ENCODE data around the gene TNRC6C. TPM values are rescaled to one million over a fixed set of nuclear protein-coding genes. Genes with fewer than 3 reads are reported as not detected.

The TNRC6C gene
- total RNA-seq, 1 experiment from 2014 or later: 7.5 TPM

DNA sequence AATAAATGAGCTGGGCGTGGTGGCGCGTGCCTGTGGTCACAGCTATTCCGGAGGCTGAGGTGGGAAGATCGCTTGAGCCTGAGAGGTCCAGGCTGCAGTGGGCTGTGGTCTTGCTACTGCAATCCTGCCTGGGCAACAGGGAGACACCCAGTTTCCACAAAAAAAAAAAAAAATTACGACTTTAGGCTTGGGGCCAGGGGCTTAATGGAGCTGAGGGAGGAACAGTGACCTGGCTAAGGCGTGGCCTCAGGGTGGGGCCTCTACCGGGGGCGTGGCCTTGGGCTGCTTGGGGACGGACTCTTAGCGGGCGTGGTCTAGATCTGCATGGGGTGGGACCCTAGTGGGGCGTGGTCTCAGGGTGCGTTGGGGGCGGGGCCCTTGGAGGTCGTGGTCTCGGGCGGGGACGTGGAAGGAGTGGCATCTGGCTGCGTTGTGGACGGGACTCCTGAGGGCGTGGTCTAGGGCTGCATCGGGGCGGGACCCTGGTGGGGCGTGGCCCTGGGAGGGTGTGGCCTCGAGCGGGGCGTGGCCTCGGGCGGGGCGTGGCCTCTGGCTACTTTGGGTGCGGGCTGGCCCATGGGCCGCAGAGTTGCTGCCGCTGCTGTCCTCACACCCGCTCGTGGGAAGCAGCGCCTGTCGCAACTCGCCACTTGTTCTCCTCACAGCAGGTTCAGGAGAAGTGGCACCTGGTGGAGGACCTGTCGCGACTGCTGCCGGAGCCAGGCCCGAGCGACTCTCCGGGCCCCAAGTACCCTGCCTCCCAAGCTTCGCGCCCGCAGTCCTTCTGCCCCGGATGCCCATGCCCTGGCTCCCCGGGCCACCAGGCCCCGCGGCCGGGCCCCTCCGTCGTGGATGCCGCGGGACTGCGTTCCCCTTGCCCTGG is 181.9 kb downstream of the TNRC6C start:
- DNase-seq (ENCODE audit: low read depth, low spot score): peak; percentile 100
- in situ Hi-C loops (cut with HindIII; ENCODE audit: low pct_unique_long_range_greater_than_20kb, low sequenced_read_pairs): no loop called here

DNA sequence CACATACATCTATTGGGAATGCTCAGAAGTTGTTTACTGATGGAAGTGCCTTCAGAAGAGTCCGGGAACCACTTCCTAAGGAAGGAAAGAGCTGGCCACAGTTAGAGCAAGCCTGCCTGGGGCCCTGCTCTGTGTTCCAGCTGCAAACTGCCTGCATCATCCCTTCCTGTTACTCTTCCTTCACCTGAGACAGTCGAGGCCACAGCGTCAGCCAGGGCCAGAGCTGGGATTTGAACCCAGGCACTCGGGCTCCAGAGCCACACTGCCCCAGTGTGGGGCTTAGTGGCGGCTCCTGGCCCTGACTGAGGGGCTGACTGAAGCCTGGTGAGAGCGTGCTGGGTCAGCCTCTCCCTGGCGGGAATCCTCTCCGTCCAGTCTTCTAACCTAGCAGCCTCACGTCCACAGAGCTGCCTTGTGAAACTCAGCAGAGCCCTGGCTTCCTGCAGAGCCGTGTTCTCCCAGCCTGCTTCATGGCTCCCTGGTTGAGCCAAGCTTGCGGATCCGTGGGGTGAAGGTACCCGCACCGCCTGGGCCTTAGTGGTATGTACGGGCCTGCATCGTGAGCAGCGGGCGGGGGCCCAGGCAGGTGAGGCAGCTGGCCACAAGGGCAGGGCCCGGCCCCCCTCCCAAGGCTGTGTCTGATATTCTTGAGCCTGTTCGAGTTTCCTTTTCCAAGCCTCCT is 183.1 kb downstream of the TNRC6C start:
- no peak for DNase-seq (ENCODE audit: low read depth, low spot score)
- in situ Hi-C loops (cut with HindIII; ENCODE audit: low pct_unique_long_range_greater_than_20kb, low sequenced_read_pairs): no loop called here

DNA sequence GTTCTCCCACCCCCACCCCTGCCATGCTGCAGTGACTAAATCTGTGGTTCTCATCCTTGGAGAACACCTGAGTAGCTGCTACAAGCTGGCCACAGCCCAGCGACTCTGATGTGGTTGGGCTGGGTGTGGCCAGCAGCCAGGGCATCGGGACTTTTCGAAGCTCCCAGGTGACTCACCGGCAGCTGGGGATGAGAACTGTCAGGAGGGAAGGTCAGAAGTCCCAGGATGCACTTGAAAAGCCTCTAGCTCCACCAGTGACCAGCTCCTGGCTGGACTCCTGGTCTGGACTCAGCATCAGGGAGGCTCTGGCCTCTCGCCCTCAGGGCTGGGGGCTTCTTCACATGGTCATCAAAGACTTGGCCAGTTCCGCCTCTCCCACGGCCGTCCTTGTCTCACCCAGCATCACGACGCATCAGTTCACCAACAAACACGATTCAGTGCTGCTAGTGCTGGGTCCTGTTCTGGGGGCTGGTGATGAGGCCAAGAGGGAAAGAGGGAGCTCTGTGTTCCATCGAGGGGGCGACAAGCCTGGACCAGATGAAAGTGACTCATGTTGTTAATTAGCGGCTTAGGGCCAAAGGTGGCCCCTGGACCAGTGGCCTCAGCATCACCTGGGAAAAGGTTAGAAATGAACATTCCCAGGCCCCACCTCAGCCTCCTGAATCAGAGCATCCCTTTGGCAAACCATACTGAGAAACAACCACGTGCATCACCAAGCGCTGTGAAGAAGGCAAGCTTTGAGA is 183.8 kb downstream of the TNRC6C start:
- no peak for DNase-seq (ENCODE audit: low read depth, low spot score)

DNA sequence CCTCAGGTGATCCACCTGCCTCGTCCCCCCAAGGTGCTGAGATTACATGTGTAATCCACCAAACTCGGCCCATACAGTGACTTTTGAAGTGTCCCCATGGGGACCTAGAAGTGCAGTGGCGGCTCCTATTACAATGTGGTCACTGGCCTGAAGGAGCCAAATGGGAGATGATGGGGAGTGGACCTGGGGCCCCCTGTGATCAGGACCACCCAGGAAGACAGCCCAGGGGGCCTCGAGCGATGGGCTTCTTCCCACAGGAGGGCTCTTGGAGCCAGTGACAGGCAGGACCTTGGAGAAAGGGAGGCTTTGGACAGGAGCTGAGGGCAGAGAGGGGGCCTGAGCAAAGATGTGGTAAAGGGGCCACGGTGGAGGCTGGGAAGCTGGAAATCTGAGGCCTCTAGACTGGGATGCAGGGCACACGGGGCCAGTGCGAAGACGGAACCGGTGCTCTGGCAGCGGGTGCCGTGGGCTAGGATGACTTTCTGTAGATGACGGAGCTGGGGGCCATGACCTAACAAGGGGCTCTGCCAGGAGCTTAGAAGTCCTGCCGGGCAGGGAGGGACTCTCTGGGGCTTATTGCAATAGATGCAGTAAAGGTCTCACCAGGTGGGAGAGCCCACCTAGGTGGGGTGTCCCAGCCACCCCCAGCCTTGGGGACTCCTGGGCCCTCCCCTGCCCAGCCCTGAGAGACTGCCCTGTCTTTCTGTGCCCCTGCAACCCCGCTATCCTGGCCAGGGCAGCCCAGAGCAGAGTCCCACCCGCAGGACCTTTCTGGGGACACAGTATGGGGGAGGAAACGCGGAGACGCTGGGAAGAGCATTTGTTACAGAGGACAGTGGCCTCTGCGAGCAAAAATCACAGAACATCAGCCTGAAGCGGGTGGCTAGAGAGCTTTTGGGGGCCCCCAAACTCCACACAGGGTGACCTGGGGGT is 185.0 kb downstream of the TNRC6C start:
- in situ Hi-C loops (cut with HindIII; ENCODE audit: low pct_unique_long_range_greater_than_20kb, low sequenced_read_pairs): no loop called here
- DNase-seq (ENCODE audit: low read depth, low spot score): no peak

More for the DNA sequence above, 183.8 kb downstream of the TNRC6C start:
- in situ Hi-C loops (cut with HindIII; ENCODE audit: low pct_unique_long_range_greater_than_20kb, low sequenced_read_pairs): no loop called here

DNA sequence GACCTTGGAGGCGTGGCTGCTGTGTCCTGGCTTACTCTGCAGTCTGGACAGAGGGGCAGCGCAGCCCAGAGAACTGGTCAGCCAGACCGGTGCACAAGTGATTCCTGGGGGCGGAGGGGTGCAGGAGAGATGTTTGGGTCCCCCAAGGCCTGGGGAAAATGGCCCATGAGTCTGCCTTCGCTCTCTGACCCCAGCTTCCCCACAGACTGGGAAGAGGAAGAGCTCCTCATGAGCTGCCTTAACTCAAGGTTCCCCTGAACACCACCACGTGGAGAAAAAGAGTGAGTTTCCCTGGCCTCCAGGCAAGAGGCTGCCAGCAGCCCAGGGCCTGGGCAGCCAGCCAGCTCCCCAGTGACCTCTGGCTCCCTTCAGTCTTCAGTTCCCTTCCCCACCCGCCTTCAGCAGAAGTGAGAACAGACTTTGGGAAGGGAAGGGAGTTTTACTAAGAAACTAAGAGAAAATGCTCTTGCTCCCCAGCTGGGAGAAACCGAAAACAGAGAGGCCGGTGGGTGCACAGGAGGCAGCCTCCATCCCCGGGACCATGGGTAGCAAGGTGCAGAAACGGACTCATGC is 185.7 kb downstream of the TNRC6C start:
- in situ Hi-C loops (cut with HindIII; ENCODE audit: low pct_unique_long_range_greater_than_20kb, low sequenced_read_pairs): no loop called here
- DNase-seq (ENCODE audit: low read depth, low spot score): peak; percentile 69

DNA sequence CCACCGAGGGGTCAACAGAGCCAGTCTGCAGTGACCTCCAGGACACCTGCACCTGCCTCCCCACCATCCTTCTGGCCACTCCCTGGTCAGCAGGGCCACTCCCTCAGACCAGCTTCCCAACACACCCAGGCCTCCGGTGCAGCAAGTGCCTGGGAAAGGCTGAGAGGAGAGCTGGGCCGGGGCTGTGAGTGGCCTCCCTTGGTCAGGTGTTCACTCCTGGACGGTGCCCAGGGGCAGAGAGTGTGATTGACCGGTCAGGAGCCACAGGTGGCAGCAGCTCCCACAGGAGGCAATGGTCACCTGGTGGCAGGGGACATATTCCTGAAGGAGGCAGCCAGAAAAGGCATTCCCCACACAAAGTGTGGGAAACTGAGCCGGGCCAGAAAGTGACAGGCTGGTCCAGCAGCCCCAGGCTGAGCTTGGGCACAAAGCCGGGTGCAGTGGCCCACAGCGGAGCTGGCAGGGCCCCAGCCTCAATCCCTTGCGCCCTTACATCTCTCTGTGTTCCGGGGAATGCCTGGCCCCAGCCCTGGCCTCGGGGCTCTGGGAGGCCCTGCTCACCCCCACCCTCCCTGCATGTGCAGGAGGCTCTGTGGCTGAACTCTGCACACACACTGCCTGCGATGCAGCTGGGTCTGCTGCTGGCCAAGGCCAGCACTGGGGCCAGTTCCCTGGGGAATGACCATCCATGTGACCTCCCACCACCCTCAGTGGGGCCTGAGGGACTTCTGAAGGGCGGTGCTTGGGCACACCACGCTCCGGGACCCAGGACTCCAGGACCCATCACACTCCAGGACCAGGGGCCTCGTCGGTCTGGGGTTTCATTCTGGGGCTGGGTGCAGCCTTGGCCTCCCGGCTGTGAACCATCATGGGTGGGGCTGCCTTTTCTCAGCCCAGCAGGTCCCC is 186.5 kb downstream of the TNRC6C start:
- no peak for DNase-seq (ENCODE audit: low read depth, low spot score)

DNA sequence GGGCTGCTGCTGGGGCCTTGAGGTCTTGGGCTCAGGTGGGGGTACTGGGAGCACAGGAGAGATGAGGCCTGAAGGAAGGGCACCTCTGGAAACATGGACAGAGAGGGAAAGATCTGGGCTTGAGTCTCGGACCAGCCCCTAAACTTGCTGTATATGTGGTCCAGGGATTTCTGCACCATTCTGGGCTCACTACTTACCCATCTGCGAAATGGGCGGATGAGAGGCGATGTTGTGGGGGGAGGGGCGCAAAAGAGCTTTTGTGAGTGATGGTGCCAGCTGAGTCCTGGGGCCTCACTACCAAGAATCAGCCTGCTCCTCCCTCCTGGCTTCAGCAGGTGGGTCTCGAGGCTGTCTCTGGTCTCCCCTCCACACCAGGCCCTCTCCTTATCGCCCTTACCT is 188.0 kb downstream of the TNRC6C start:
- in situ Hi-C loops (cut with HindIII; ENCODE audit: low pct_unique_long_range_greater_than_20kb, low sequenced_read_pairs): no loop called here
- DNase-seq (ENCODE audit: low read depth, low spot score): no peak

More for the DNA sequence above, 186.5 kb downstream of the TNRC6C start:
- in situ Hi-C loops (cut with HindIII; ENCODE audit: low pct_unique_long_range_greater_than_20kb, low sequenced_read_pairs): no loop called here

DNA sequence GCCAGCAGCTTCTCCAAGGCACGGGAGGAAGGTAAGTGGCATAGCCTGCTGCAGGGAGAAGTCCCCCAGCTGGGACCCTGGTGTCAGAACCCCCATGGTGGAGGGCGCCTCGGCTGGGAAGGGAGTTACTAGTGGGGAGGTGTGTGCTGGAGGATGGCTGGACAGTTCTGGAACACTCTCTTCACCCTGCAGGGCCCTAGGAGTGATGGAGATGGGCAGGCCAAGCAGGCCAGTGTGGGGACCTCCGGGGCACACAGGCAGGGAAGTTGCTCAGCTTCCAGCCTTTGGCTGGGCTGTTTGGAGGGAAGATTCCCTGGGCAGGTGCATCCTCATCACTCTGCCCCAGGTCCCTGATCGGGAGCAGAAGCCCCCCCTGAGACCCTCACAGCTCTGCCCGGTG is 188.4 kb downstream of the TNRC6C start:
- DNase-seq (ENCODE audit: low read depth, low spot score): no peak
- in situ Hi-C loops (cut with HindIII; ENCODE audit: low pct_unique_long_range_greater_than_20kb, low sequenced_read_pairs): no loop called here

DNA sequence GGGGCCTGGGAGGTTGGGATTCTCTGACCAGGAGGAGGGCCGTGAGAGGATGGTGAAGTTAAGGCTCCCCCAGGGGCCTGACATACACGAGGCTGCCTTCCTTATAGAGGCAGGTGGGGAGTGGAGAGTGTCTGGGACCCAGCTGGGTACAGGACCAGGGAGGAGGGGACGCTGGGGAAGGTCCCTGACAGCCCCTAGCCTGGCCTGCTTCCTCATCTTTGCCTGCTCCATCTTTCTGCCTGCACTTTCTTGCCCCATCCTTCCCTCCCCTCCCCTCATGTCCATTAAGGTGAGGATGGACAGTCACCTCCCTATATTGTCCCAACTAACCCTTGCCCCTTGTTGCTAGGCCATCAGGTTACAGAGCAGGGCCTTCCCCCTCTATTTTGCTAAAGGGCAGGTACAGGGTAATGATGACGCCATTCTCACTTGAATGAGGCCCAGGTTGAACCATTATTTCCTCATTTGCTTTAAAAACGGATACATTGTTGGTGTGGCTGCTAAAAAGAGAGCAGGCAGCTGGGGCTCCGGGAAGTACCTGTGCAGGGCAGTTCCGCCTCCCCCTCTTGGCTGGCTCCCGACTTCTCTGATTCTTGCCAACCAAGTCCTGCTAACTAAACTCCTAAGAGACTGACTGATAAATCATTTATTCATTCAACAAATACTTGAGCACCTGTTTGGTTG is 189.0 kb downstream of the TNRC6C start:
- in situ Hi-C loops (cut with HindIII; ENCODE audit: low pct_unique_long_range_greater_than_20kb, low sequenced_read_pairs): no loop called here
- DNase-seq (ENCODE audit: low read depth, low spot score): no peak

DNA sequence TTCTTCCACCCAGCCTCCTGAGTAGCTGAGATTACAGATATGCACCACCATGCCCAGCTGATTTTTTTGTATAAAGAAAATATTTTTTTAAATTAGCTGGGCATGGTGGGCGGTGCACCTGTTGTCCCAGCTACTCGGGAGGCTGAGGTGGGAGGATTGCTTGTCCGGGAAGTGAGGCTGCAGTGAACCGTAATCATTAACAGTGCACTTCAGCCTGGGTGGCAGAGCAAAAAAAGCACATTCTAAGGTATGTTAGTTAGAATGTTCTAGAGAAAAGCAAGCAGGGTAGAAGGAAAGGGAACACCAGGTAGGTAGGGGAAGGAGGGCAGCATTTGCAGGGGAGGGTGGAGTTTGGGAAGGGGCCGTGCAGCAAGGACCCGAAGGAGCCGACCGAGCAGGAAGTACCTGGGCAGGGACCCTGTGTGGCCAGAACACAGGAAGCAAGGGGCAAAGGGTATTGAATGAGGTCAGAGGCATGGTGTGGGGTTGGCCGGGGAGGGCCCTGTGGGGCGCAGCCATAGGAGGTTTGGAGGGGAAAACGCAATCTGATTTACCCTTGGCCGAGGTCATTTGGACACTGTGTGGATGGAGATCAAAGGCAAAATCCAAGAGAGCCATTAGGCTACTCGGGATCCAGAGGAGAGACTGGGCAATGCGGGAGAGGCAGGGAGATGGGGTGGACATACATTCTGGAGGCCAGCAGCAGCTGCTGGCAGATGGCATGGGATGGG is 189.9 kb downstream of the TNRC6C start:
- no peak for DNase-seq (ENCODE audit: low read depth, low spot score)
- in situ Hi-C loops (cut with HindIII; ENCODE audit: low pct_unique_long_range_greater_than_20kb, low sequenced_read_pairs): no loop called here

DNA sequence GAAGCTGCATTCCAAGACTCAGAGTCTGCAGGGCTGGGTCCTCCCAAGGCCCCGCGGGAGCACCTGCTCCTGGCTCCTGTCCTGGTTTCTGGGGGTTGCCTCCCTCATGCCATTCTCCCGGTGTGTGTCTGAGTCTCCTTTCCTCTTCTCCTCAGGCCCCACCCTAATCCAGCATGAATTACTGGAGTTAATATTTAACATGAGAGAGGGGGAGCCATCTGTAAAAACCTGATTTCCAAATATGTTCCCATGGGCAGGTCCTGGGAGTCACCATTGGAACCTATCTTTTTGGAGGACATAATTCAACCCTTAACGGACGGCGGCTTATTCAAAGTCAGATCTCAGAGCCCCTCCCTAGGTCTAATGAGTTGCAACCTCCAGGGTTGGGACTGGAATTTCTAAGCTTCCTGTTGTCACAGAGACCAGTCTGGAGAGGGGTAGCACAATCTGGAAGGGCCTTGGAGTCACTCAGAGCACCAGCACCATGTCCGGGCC is 193.1 kb downstream of the TNRC6C start:
- in situ Hi-C loops (cut with HindIII; ENCODE audit: low pct_unique_long_range_greater_than_20kb, low sequenced_read_pairs): no loop called here
- DNase-seq (ENCODE audit: low read depth, low spot score): no peak

DNA sequence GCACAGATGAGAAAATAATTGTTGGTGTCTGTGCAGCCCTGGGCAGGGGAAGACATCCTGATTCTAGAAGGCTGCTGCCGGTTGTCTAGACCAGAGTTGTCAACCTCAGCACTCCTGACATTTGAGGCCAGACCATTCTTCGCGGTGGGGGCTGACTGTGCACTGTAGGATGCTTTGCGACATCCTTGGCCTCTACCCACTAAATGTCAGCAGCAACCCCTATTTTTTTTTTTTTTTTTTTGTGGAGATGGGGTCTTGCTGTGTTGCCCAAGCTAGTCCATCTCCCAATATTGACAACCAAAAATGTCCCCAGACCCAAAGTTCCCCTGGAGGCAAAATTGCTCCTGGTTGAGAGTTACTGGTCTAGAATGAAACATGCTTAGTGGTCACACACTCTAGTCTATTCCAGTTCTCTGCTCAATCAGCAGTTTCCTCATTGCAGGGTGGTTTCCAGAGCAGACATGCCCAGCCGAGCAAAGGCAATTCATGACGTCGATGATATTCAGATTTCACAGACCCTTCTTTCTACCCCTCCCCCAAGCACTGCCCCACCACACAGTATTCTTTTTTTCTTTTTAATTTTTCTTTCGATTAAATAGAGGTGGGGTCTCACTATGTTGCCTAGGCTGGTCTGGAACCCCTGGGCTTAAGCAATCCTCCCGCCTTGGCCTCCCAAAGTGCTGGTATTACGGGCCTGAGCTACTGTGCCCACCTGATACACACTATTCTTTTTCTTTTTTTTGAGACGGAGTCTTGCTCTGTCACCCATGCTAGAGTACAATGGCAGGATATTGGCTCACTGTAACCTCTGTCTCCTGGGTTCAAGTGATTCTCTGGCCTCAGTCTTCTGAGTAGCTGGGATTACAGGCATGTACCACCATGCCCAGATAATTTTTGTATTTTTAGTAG is 196.7 kb downstream of the TNRC6C start:
- in situ Hi-C loops (cut with HindIII; ENCODE audit: low pct_unique_long_range_greater_than_20kb, low sequenced_read_pairs): no loop called here
- DNase-seq (ENCODE audit: low read depth, low spot score): no peak
